HepG2 (cell line): ENCODE data around the gene RTN4. TPM values are rescaled to one million over a fixed set of nuclear protein-coding genes. Genes with fewer than 3 reads are reported as not detected.
A peak's percentile ranks its signal among the peaks of the same experiment; 100 is the strongest.

Source experiments
- ATAC-seq: fragments of 200-7000 bp; cut with Tn5 transposase; 3 replicates; pipeline ENCODE4 v1.9.1; 2020; ENCODE audit warnings: mild to moderate bottlenecking, moderate library complexity
- BruUV-seq: library from RNA; stranded (reverse); fragments of 400-500 nt; replicated peaks from 2 replicates; lab custom pipeline; 2021; lab: Mats Ljungman, UMichigan
- CTCF ChIA-PET: fragments of 300-600 bp; formaldehyde crosslinking; extraction: SDS; loops from one replicate; lab custom pipeline; 2021; ENCODE audit warnings: low total read pairs, inconsistent platforms, low intra/inter-chr PET ratio; lab: Yijun Ruan, JAX
- POLR2A ChIA-PET: fragments of 350-600 bp; sonication (Branson Sonifier 250); formaldehyde crosslinking; loops from one replicate; lab custom pipeline; 2020; ENCODE audit warnings: antibody characterized with exemption, inconsistent platforms; lab: Yijun Ruan, JAX
- DNase-seq: peaks from one replicate; pipeline ENCODE4 v3.0.0-alpha.2; 2015; ENCODE audit warnings: low spot score
- FAIRE-seq: peaks from 3 replicates; lab custom pipeline; 2011; peaks lifted over from hg19 to GRCh38; lab: Jason Lieb, UNC
- H2AFZ ChIP-seq: one replicate; pipeline ENCODE4 v1.6.1; 2011; ENCODE audit warnings: low read length, inconsistent platforms
- H3K27ac ChIP-seq: fragments of 300-600 bp; 3 replicates; pipeline ENCODE4 v1.8.0; 2011; ENCODE audit warnings: mixed run types, mild to moderate bottlenecking, mixed read lengths, low read length, inconsistent platforms; ENCODE audit not compliant: insufficient read depth; ENCODE audit errors: extremely low read length
- H3K27me3 ChIP-seq, 2 experiments: fragments of 200-600 bp in 1 of 2; 2 replicates in 1 of 2; 3 replicates in 1 of 2; pipeline versions ENCODE4 v1.6.0 to v1.8.0; 2011; ENCODE audit warnings: low read length in 2 of 2, mild to moderate bottlenecking in 2 of 2, moderate library complexity in 2 of 2, inconsistent platforms in 1 of 2; ENCODE audit not compliant: insufficient read depth in 2 of 2, control insufficient read depth in 1 of 2
- H3K36me3 ChIP-seq, 2 experiments: fragments of 200-600 bp in 1 of 2; replicated peaks in 1 of 2; 2 replicates in 1 of 2; 3 replicates in 1 of 2; pipeline versions ENCODE4 v1.5.1 to v1.8.0; 2011; ENCODE audit warnings: low read length in 2 of 2, inconsistent platforms in 1 of 2; ENCODE audit not compliant: insufficient read depth in 2 of 2, control insufficient read depth in 1 of 2
- H3K4me1 ChIP-seq: 2 replicates; pipeline ENCODE4 v1.5.1; 2012; ENCODE audit warnings: low read length, inconsistent platforms; ENCODE audit not compliant: insufficient read depth
- H3K4me2 ChIP-seq: 2 replicates; pipeline ENCODE4 v1.6.0; 2011; ENCODE audit warnings: low read depth, low read length, inconsistent platforms
- H3K4me3 ChIP-seq, 3 experiments: fragments of 200-600 bp in 1 of 3; sonication (generic), shearing (Covaris generic) in 1 of 3; replicated peaks in 1 of 3; 2 replicates each; pipeline ENCODE4 v1.5.1; 2011 to 2016; ENCODE audit warnings: low read length in 3 of 3, inconsistent platforms in 2 of 3, low read depth in 2 of 3, mild to moderate bottlenecking in 2 of 3, control low read depth in 1 of 3, mixed read lengths in 1 of 3; ENCODE audit not compliant: insufficient read depth in 1 of 3
- H3K79me2 ChIP-seq: one replicate; pipeline ENCODE4 v1.6.1; 2011; ENCODE audit warnings: low read length, inconsistent platforms; ENCODE audit not compliant: insufficient read depth
- H3K9ac ChIP-seq: 2 replicates; pipeline ENCODE4 v1.6.0; 2011; ENCODE audit warnings: mild to moderate bottlenecking, low read depth, low read length, inconsistent platforms; ENCODE audit not compliant: insufficient read depth
- H3K9me3 ChIP-seq: 2 replicates; pipeline ENCODE4 v1.5.1; 2012; ENCODE audit warnings: mild to moderate bottlenecking, low read length
- H4K20me1 ChIP-seq: 2 replicates; pipeline ENCODE4 v1.6.0; 2011; ENCODE audit warnings: inconsistent platforms, mild to moderate bottlenecking, low read length, moderate library complexity; ENCODE audit not compliant: insufficient read depth
- ATF7-NPFF ChIP-seq: sonication (generic); formaldehyde crosslinking; IDR thresholded peaks from 2 replicates; pipeline ENCODE4 v1.8.1; 2023; ENCODE audit warnings: mild to moderate bottlenecking, low read depth, missing genetic modification reagents, moderate library complexity
- ELF4 ChIP-seq: sonication (generic); formaldehyde crosslinking; IDR thresholded peaks from 2 replicates; pipeline ENCODE4 v1.5.0; 2020; ENCODE audit warnings: missing genetic modification reagents, mild to moderate bottlenecking, moderate library complexity, borderline replicate concordance
- HNF4G ChIP-seq, 2 experiments: sonication (generic) in 1 of 2; formaldehyde crosslinking in 1 of 2; IDR thresholded peaks; 2 replicates each; pipeline versions ENCODE4 v1.4.0 to v1.6.1; 2011 to 2020; ENCODE audit warnings: borderline replicate concordance in 2 of 2, low read depth in 2 of 2, mild to moderate bottlenecking in 2 of 2, low read length in 1 of 2, missing genetic modification reagents in 1 of 2, moderate library complexity in 1 of 2
- IRF1 ChIP-seq: sonication (generic); formaldehyde crosslinking; IDR thresholded peaks from 2 replicates; pipeline ENCODE4 v1.4.0; 2020; ENCODE audit warnings: low read depth, mild to moderate bottlenecking, missing genetic modification reagents
- KLF6 ChIP-seq: IDR thresholded peaks from 2 replicates; pipeline ENCODE4 v1.8.0; 2016; ENCODE audit warnings: missing biosample characterization, missing genetic modification reagents
- MIXL1 ChIP-seq: IDR thresholded peaks from 2 replicates; pipeline ENCODE4 v1.6.1; 2016
- MYC ChIP-seq: sonication (generic); formaldehyde crosslinking; IDR thresholded peaks from 2 replicates; pipeline ENCODE4 v1.9.0; 2021; ENCODE audit warnings: missing genetic modification reagents, borderline replicate concordance
- SOX5 ChIP-seq: IDR thresholded peaks from 2 replicates; pipeline ENCODE4 v1.6.1; 2016; ENCODE audit warnings: borderline replicate concordance
- ZFAT ChIP-seq: sonication (generic); formaldehyde crosslinking; conservative IDR thresholded peaks from 2 replicates; pipeline ENCODE4 v1.8.1; 2023; ENCODE audit warnings: missing genetic modification reagents, inconsistent platforms
- ZFP36L2 ChIP-seq: sonication (generic); formaldehyde crosslinking; IDR thresholded peaks from 2 replicates; pipeline ENCODE4 v1.4.0; 2020; ENCODE audit warnings: missing genetic modification reagents
- ZNF205 ChIP-seq: IDR thresholded peaks from 2 replicates; pipeline ENCODE4 v1.6.1; 2018; ENCODE audit warnings: missing biosample characterization, missing genetic modification reagents
- ZNF224 ChIP-seq: sonication (generic); formaldehyde crosslinking; IDR thresholded peaks from 2 replicates; pipeline ENCODE4 v1.5.0; 2020; ENCODE audit warnings: mild to moderate bottlenecking, missing genetic modification reagents
- ZNF251 ChIP-seq: sonication (generic); formaldehyde crosslinking; IDR thresholded peaks from 2 replicates; pipeline ENCODE4 v1.9.0; 2021; ENCODE audit warnings: mild to moderate bottlenecking, missing genetic modification reagents
- ZNF513 ChIP-seq: sonication (generic); formaldehyde crosslinking; conservative IDR thresholded peaks from 2 replicates; pipeline ENCODE4 v1.5.0; 2020; ENCODE audit warnings: missing genetic modification reagents
- ZNF597 ChIP-seq: sonication (generic); formaldehyde crosslinking; IDR thresholded peaks from 2 replicates; pipeline ENCODE4 v1.5.0; 2020; ENCODE audit warnings: missing genetic modification reagents
- ZNF616 ChIP-seq: sonication (generic); formaldehyde crosslinking; IDR thresholded peaks from 2 replicates; pipeline ENCODE4 v1.5.0; 2020; ENCODE audit warnings: low read depth, mild to moderate bottlenecking, missing genetic modification reagents
- ZNF891 ChIP-seq: sonication (generic); formaldehyde crosslinking; IDR thresholded peaks from 2 replicates; pipeline ENCODE4 v1.5.0; 2020; ENCODE audit warnings: mild to moderate bottlenecking, missing genetic modification reagents
- WGBS: methylation state at CpG from one replicate; pipeline ENCODE4 v1.1.6; 2017; ENCODE audit warnings: low lambda C conversion rate; 5-methylcytosine and 5-hydroxymethylcytosine counted together
- in situ Hi-C: cut with HindIII; loops from 2 replicates; pipeline ENCODE4 v1.10.0; 2017; ENCODE audit warnings: low pct_unique_long_range_greater_than_20kb; ENCODE audit not compliant: extremely low pct_ligation_motif_present
- intact Hi-C: fragments of 100-400 bp; cut with micrococcal nuclease; formaldehyde crosslinking; loops from one replicate; pipeline ENCODE4 v1.10.0; 2022; ENCODE audit not compliant: unreplicated experiment
- polyA plus RNA-seq, 8 experiments: library from polyadenylated mRNA; depleted of rRNA in 3 of 8; stranded (reverse) in 7 of 8; unstranded in 1 of 8; fragments of >200 nt; fragmentation: Illumina TruSeq in 4 of 8; extraction: Trizol in 4 of 8; gene quantifications; 2 replicates each; pipeline versions ENCODE4 v1.2.1 to v1.2.3, GENCODE V29; 2011 to 2016; ENCODE audit warnings: low read depth in 4 of 8, missing spikeins in 1 of 8, mixed read lengths in 1 of 8; ENCODE audit not compliant: insufficient read depth in 1 of 8
- total RNA-seq, 5 experiments: library from RNA; depleted of rRNA; stranded (reverse); fragments of >200 nt; fragmentation: Illumina TruSeq; extraction: Trizol; gene quantifications; 2 replicates each; pipeline ENCODE4 v1.2.3, GENCODE V29; 2016; ENCODE audit warnings: low read depth in 1 of 5
- TF ChIP-seq, protein P1 (sequence below): sonication (generic); formaldehyde crosslinking; IDR thresholded peaks from 2 replicates; pipeline ENCODE4 v1.5.1; 2020; ENCODE audit warnings: mild to moderate bottlenecking, missing genetic modification reagents, moderate library complexity

The RTN4 gene
- total and polyA plus RNA-seq, 2 of the 13 experiments (the other 11 are each of a cell fraction or from before 2014, with no cell fraction given): 98.4 to 133 TPM

DNA sequence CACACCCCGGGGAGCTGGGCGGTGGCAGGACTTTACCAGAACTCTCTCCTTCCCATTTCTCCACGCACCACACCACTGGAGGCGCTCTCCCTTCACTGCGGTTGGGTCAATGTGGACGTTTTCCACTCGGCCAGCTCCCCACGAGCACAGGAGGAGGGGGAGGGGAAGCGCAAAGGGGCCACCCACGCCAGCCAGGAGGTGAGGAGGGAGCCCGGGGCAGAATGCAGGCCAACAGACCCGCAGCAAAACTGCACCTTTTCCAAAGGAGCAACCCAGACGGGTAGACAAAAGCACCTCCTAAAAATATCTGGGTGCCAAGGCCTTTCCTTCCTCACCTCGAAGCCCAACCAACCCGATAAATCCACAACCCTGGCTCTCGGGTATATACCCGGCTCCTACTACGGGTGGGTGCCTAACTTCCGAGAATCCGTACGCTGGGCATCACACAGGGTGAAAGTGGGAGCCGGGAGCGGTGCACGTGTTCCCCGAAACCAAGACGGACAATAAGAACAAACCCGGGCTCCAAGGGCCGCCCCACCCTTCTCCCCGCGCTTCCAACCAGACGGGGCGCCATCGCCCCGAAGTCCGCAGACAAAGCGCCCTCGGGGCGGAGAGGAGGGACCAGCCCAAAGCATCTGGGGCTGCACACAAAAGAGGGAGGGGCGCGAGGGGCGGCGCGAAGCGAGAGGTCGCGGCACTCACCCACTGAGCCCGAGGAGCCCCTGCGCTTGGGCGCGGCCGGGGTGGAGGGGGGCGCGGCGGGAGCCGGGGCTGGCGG, 1.0 kb downstream of the RTN4 start:
- intact Hi-C loops (loop anchor here (5.0 kb wide), 1 partner anchor 373 kb away; no protein-coding TSS in a partner anchor), in situ Hi-C loops (no loop called here)
- FAIRE-seq (no peak), ATAC-seq (peak; percentile 46), DNase-seq (peak; percentile 75)
- peak overlapping the region; percentile 91 for H3K4me2 ChIP-seq
- peak overlapping the region; percentile 84 for H3K27ac ChIP-seq
- peaks cover 35% of the 10 kb centered on the region for H4K20me1 ChIP-seq
- peaks cover 53% of the 10 kb centered on the region for H3K4me1 ChIP-seq
- no peaks in the 10 kb centered on the region; a peak in 1 of 5 replicates for H3K27me3 ChIP-seq
- ChIA-PET POLR2A (interaction anchor here (0.7 to 2.6 kb wide), 20 partner anchors 9 to 568 kb away, joined by 3 to 18 read pairs (median 4); partner anchors contain the start of genes CCDC88A, CLHC1, MTIF2 and PPP4R3B), CTCF (interaction anchor here (2.3 kb wide), 1 partner anchor 35 kb away, joined by 11 read pairs; no protein-coding TSS in a partner anchor)
- no TSS peak for BruUV-seq
- 1% methylated on average over 30 of the region's 56 CpGs for WGBS
- peak overlapping the region; percentile 87 to 97 (median 94) for H3K4me3 ChIP-seq
- H3K36me3 ChIP-seq: no peaks in the 10 kb centered on the region
- H3K9ac ChIP-seq: peak overlapping the region; percentile 86
- H3K9me3 ChIP-seq: no peaks in the 10 kb centered on the region
- H3K79me2 ChIP-seq: peaks cover 56% of the 10 kb centered on the region
- H2AFZ ChIP-seq: no peak overlapping the region
- TF ChIP-seq, protein P1, sequence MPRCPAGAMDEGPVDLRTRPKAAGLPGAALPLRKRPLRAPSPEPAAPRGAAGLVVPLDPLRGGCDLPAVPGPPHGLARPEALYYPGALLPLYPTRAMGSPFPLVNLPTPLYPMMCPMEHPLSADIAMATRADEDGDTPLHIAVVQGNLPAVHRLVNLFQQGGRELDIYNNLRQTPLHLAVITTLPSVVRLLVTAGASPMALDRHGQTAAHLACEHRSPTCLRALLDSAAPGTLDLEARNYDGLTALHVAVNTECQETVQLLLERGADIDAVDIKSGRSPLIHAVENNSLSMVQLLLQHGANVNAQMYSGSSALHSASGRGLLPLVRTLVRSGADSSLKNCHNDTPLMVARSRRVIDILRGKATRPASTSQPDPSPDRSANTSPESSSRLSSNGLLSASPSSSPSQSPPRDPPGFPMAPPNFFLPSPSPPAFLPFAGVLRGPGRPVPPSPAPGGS (CRISPR knock-in tag): no peak
- TF ChIP-seq ATF7-NPFF (CRISPR knock-in tag) (peak; percentile 65), ZNF597 (CRISPR knock-in tag) (no peak), ZNF616 (no peak), ZNF513 (CRISPR knock-in tag) (no peak), ZNF251 (CRISPR knock-in tag) (0 out of 2 replicates have a peak, but pooled peaks have one; percentile 83), KLF6 (peak; percentile 62; the same call in 1 of the 2 replicates), SOX5 (no peak; the same call in 1 of the 2 replicates), IRF1 (no peak), ZFAT (CRISPR knock-in tag) (no peak), HNF4G (IDR thresholded peaks at IDR 0.05; ENCODE audit: borderline replicate concordance, low read depth, low read length) (peak; percentile 25; the same call in 1 of the 2 replicates), HNF4G (CRISPR knock-in tag; IDR thresholded peaks at IDR 0.05; ENCODE audit: borderline replicate concordance, low read depth) (no peak), ZNF205 (CRISPR knock-in tag) (peak; percentile 71; the same call in 1 of the 2 replicates), ZFP36L2 (CRISPR knock-in tag) (peak; percentile 36; the same call in 1 of the 2 replicates), ELF4 (no peak), ZNF891 (CRISPR knock-in tag) (peak; percentile 91), MYC (peak; percentile 85), ZNF224 (CRISPR knock-in tag) (peak; percentile 86; the same call in 1 of the 2 replicates), MIXL1 (CRISPR knock-in tag) (peak; percentile 55; the same call in 1 of the 2 replicates)
